Peyer's patch (tissue), 4 donors: ENCODE data around the gene DOCK1. TPM values are rescaled to one million over a fixed set of nuclear protein-coding genes. Genes with fewer than 3 reads are reported as not detected.

Experiments used
- DNase-seq, 3 donors: peaks; one replicate each; pipeline ENCODE4 v3.0.0-alpha.2; 2017 to 2019
- H3K27ac ChIP-seq, 4 donors: fragments of 200-600 bp; sonication (generic); one replicate each; pipeline ENCODE4 v1.5.1; 2016 to 2019
- H3K27me3 ChIP-seq, 2 donors: fragments of 200-600 bp; sonication (generic); one replicate each; pipeline ENCODE4 v1.5.1; 2019
- H3K36me3 ChIP-seq, 3 donors: fragments of 200-600 bp; sonication (generic); one replicate each; pipeline ENCODE4 v1.5.1; 2016 to 2019
- H3K4me1 ChIP-seq, 4 donors: fragments of 200-600 bp; sonication (generic); one replicate each; pipeline ENCODE4 v1.5.1; 2016 to 2019
- H3K4me3 ChIP-seq, 4 donors: fragments of 200-600 bp; sonication (generic); 1 replicate in 3 of 4; 2 replicates in 1 of 4; pipeline ENCODE4 v1.5.1; 2016 to 2019; ENCODE audit warnings: mild to moderate bottlenecking in 1 of 4
- H3K9me3 ChIP-seq, 4 donors: fragments of 200-600 bp; sonication (generic); one replicate each; pipeline ENCODE4 v1.5.1; 2016 to 2019; ENCODE audit warnings: mild to moderate bottlenecking in 1 of 4
- POLR2A ChIP-seq, 2 donors: fragments of 450-650 bp; IDR thresholded peaks; one replicate each; pipeline ENCODE4 v1.5.1; 2017; ENCODE audit warnings: antibody characterized with exemption in 2 of 2, mild to moderate bottlenecking in 2 of 2, moderate library complexity in 2 of 2
- total RNA-seq, 4 donors: library from RNA; depleted of rRNA; stranded (reverse); fragments of >200 nt; gene quantifications; one replicate each; pipeline ENCODE4 v1.1.0, GENCODE V29; 2016
- TF ChIP-seq, protein P1 (sequence below), 6 experiments: fragments of 450-650 bp in 4 of 6; fragments of 200-600 bp in 2 of 6; sonication (generic) in 1 of 6; IDR thresholded peaks; one replicate each; pipeline ENCODE4 v1.5.1; 2017 to 2019; ENCODE audit warnings: antibody characterized with exemption in 6 of 6, mild to moderate bottlenecking in 3 of 6, moderate library complexity in 1 of 6

The DOCK1 gene
- total RNA-seq, 4 donors from 2014 or later, result 42.0 to 117 (median 92.2) TPM

DNA sequence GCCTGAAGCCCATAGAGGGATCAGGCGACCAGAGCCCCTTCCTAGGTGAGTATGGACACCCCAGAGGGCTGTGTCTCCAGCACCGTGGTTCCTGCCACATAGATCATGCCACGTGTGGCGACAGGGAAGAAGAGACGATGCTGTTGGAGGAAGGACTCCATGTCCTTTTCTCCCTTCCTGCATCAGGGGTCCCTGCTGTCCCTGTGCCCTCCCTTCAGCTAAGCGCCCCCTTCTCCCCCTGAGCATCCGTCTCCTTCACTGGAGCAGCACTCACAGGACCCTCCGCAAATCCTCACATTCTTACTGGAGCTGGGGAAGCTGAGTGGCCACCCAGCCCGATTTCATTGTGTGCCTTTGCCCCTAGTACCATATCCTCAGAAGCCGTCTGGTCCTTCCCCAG, 558.3 kb downstream of the DOCK1 start:
- no peak for TF ChIP-seq POLR2A (IDR thresholded peaks at IDR 0.05)
- TF ChIP-seq, protein P1, sequence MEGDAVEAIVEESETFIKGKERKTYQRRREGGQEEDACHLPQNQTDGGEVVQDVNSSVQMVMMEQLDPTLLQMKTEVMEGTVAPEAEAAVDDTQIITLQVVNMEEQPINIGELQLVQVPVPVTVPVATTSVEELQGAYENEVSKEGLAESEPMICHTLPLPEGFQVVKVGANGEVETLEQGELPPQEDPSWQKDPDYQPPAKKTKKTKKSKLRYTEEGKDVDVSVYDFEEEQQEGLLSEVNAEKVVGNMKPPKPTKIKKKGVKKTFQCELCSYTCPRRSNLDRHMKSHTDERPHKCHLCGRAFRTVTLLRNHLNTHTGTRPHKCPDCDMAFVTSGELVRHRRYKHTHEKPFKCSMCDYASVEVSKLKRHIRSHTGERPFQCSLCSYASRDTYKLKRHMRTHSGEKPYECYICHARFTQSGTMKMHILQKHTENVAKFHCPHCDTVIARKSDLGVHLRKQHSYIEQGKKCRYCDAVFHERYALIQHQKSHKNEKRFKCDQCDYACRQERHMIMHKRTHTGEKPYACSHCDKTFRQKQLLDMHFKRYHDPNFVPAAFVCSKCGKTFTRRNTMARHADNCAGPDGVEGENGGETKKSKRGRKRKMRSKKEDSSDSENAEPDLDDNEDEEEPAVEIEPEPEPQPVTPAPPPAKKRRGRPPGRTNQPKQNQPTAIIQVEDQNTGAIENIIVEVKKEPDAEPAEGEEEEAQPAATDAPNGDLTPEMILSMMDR (IDR thresholded peaks at IDR 0.05), result no peak

DNA sequence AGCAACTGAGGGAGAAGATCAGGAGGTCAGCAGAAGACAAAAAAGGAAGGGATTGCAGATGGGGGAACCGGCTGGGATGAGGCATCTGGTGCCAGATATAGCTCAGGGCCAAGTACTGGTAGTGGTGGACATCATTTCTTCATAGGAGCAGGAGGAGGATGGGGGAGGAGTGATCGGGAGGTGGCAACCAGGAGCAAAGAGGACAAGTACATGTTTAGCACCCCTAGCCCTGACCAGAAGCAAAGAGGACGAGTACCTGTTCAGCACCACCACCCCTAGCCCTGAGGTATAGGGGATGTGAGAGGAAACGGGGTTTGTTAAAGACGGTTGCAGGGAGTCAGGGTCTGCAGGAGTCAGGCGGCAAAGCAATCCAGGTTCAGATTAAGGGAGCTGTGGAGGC, 559.3 kb downstream of the DOCK1 start:
- DNase-seq, result no peak
- Histone ChIP-seq H3K27ac (no peak overlapping the region), H3K4me1 (no peaks in the 10 kb centered on the region), H3K36me3 (no peaks in the 10 kb centered on the region), H3K9me3 (no peaks in the 10 kb centered on the region), H3K4me3 (no peak overlapping the region), H3K27me3 (no peaks in the 10 kb centered on the region)
- TF ChIP-seq, protein P1 (IDR thresholded peaks at IDR 0.05), result no peak
- no peak for TF ChIP-seq POLR2A (IDR thresholded peaks at IDR 0.05)

More for the DNA sequence above, 558.3 kb downstream of the DOCK1 start:
- Histone ChIP-seq H3K4me3 (no peak overlapping the region), H3K27me3 (no peaks in the 10 kb centered on the region), H3K4me1 (no peaks in the 10 kb centered on the region), H3K9me3 (no peaks in the 10 kb centered on the region), H3K27ac (no peak overlapping the region), H3K36me3 (no peaks in the 10 kb centered on the region)
- no peak for DNase-seq

DNA sequence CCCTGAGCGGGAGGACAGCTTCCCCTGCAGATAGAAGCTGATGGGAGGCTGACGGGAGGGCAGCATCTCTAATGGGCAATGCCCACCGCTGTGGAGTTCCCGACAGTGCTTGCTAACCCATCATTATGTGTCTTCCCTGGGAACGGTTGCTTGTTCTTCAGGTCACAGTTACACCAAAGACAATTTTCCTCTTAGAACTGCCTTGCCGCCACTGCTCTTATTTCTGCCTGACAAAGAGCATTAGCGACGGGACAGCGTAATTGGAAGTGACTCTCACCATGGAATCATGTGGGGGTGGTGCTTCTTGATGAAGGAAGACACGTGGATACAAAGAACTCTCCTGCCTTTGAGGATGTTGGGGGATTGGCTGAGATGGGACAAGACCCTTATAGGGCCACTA, 562.6 kb downstream of the DOCK1 start:
- Histone ChIP-seq H3K4me3 (no peak overlapping the region), H3K27me3 (no peaks in the 10 kb centered on the region), H3K36me3 (no peaks in the 10 kb centered on the region), H3K27ac (no peak overlapping the region), H3K4me1 (no peaks in the 10 kb centered on the region), H3K9me3 (no peaks in the 10 kb centered on the region)
- DNase-seq, result no peak
- no peak for TF ChIP-seq POLR2A (IDR thresholded peaks at IDR 0.05)
- TF ChIP-seq, protein P1 (IDR thresholded peaks at IDR 0.05), result no peak

DNA sequence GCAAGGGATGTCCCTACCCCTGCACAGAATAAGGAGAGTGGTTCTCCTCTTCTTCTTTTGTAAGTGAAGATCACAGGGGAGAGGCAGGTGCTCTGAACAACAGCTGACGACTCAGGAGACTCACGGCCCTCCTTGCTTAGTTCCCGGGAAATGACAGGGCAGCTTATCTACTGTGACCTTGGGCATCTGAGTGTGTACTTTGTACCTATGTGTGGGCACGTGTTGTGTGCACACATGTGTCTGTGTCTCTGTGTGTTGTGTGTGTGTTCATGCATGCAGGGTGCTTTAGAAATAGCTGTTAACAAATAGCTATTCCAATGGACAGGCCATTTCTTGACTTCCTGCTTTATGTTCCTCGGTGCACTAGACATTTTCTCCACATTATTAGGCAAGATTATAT, 563.4 kb downstream of the DOCK1 start:
- Histone ChIP-seq H3K27ac (no peak overlapping the region), H3K9me3 (no peaks in the 10 kb centered on the region), H3K27me3 (no peaks in the 10 kb centered on the region), H3K36me3 (no peaks in the 10 kb centered on the region), H3K4me3 (no peak overlapping the region), H3K4me1 (no peaks in the 10 kb centered on the region)
- DNase-seq, result no peak
- TF ChIP-seq, protein P1 (IDR thresholded peaks at IDR 0.05), result no peak
- TF ChIP-seq POLR2A (IDR thresholded peaks at IDR 0.05), result no peak

GRCh38 chr10:127470911-127471310, 565.7 kb downstream of the DOCK1 start:
- no peaks in the 10 kb centered on the region for H3K4me1 ChIP-seq
- no peaks in the 10 kb centered on the region for H3K9me3 ChIP-seq
- H3K4me3 ChIP-seq, result no peak overlapping the region
- no peak for DNase-seq
- no peak overlapping the region for H3K27ac ChIP-seq
- TF ChIP-seq, protein P1 (IDR thresholded peaks at IDR 0.05), result no peak
- TF ChIP-seq POLR2A (IDR thresholded peaks at IDR 0.05), result no peak
- H3K36me3 ChIP-seq, result no peaks in the 10 kb centered on the region
- no peaks in the 10 kb centered on the region for H3K27me3 ChIP-seq

DNA sequence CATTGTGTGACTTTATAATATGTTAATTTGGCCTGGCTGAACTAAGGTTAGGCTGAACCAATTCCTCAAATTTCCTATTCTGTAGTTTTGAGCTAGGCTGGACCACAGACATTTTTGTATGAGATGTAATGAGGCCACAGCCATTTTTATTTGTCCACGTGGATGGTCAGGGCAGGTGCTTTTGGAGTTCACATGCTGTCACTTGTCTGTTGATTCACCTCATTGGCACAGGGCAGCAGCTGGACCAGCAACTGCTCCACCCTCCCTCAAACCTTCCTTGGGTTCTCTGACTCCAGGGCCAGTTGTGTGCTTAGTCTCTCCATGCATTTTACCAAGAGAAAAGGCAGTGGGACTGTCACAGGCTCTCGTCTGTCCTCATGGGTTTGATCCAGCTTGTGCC, 567.7 kb downstream of the DOCK1 start:
- no peak for DNase-seq
- no peaks in the 10 kb centered on the region for H3K36me3 ChIP-seq
- H3K4me3 ChIP-seq, result no peak overlapping the region
- no peak overlapping the region for H3K27ac ChIP-seq
- no peak for TF ChIP-seq POLR2A (IDR thresholded peaks at IDR 0.05)
- TF ChIP-seq, protein P1 (IDR thresholded peaks at IDR 0.05), result no peak
- no peaks in the 10 kb centered on the region for H3K9me3 ChIP-seq
- H3K4me1 ChIP-seq, result no peaks in the 10 kb centered on the region
- no peaks in the 10 kb centered on the region for H3K27me3 ChIP-seq
